Keratinocyte (primary cell): ENCODE measurements around the gene REV1. TPM values are rescaled to one million over a fixed set of nuclear protein-coding genes. Genes with fewer than 3 reads are reported as not detected.
A peak's percentile ranks its signal among the peaks of the same experiment; 100 is the strongest.

Source experiments
- DNase-seq: peaks from one replicate; pipeline ENCODE4 v3.0.0-alpha.2; 2011; ENCODE audit warnings: low read depth, missing footprints, low spot score
- FAIRE-seq: peaks from 2 replicates; lab custom pipeline; 2011; peaks lifted over from hg19 to GRCh38; lab: Jason Lieb, UNC
- H2AFZ ChIP-seq: 2 replicates; pipeline ENCODE4 v1.6.0; 2012; ENCODE audit warnings: low read length, control low read depth, inconsistent platforms; ENCODE audit not compliant: control insufficient read depth
- H3K27ac ChIP-seq: 2 replicates; pipeline ENCODE4 v1.5.1; 2011; ENCODE audit warnings: low read length; ENCODE audit not compliant: control insufficient read depth, insufficient read depth
- H3K27me3 ChIP-seq: 3 replicates; pipeline ENCODE4 v1.6.0; 2011; ENCODE audit warnings: low read length; ENCODE audit not compliant: control insufficient read depth, insufficient read depth; ENCODE audit errors: extremely low read depth
- H3K36me3 ChIP-seq, 2 experiments: 2 replicates in 1 of 2; 3 replicates in 1 of 2; pipeline ENCODE4 v1.5.1; 2011; ENCODE audit warnings: low read length in 2 of 2, mild to moderate bottlenecking in 1 of 2; ENCODE audit not compliant: control insufficient read depth in 2 of 2, insufficient read depth in 2 of 2; ENCODE audit errors: extremely low read depth in 1 of 2
- H3K4me1 ChIP-seq: 3 replicates; pipeline ENCODE4 v1.5.1; 2011; ENCODE audit warnings: low read length; ENCODE audit not compliant: control insufficient read depth, insufficient read depth; ENCODE audit errors: extremely low read depth
- H3K4me2 ChIP-seq: 3 replicates; pipeline ENCODE4 v1.6.0; 2011; ENCODE audit warnings: low read depth, low read length; ENCODE audit not compliant: control insufficient read depth, insufficient read depth; ENCODE audit errors: extremely low read depth
- H3K4me3 ChIP-seq, 3 experiments: fragments of 200-600 bp in 1 of 3; sonication (generic) in 1 of 3; 2 replicates in 2 of 3; 3 replicates in 1 of 3; pipeline ENCODE4 v1.5.1; 2011 to 2016; ENCODE audit warnings: low read length in 3 of 3, mild to moderate bottlenecking in 3 of 3, control low read depth in 2 of 3, inconsistent platforms in 1 of 3, low read depth in 1 of 3, mixed read lengths in 1 of 3, mixed run types in 1 of 3, moderate library complexity in 1 of 3; ENCODE audit not compliant: control insufficient read depth in 2 of 3, insufficient read depth in 2 of 3; ENCODE audit errors: extremely low read depth in 1 of 3
- H3K79me2 ChIP-seq: 2 replicates; pipeline ENCODE4 v1.6.0; 2012; ENCODE audit warnings: low read length; ENCODE audit not compliant: control insufficient read depth, insufficient read depth
- H3K9ac ChIP-seq: 3 replicates; pipeline ENCODE4 v1.6.0; 2011; ENCODE audit warnings: low read length; ENCODE audit not compliant: control insufficient read depth, insufficient read depth; ENCODE audit errors: extremely low read depth
- H3K9me1 ChIP-seq: 3 replicates; pipeline ENCODE4 v1.6.0; 2011; ENCODE audit warnings: low read length; ENCODE audit not compliant: control insufficient read depth, insufficient read depth; ENCODE audit errors: extremely low read depth
- H3K9me3 ChIP-seq: 2 replicates; pipeline ENCODE4 v1.5.1; 2012; ENCODE audit warnings: low read depth, low read length; ENCODE audit not compliant: control insufficient read depth
- H4K20me1 ChIP-seq: 3 replicates; pipeline ENCODE4 v1.6.0; 2011; ENCODE audit warnings: low read length; ENCODE audit not compliant: control insufficient read depth, insufficient read depth; ENCODE audit errors: extremely low read depth
- CTCF ChIP-seq, 3 experiments: IDR thresholded peaks in 1 of 3; conservative IDR thresholded peaks in 1 of 3; optimal IDR thresholded peaks in 1 of 3; 2 replicates in 2 of 3; 3 replicates in 1 of 3; pipeline versions ENCODE3 to v1.5.1; 2011; ENCODE audit warnings: low read length in 3 of 3, mild to moderate bottlenecking in 3 of 3, moderate library complexity in 2 of 3, control low read depth in 1 of 3, inconsistent platforms in 1 of 3; ENCODE audit not compliant: insufficient read depth in 2 of 3; ENCODE audit errors: extremely low read depth in 1 of 3
- EZH2 ChIP-seq: IDR thresholded peaks from one replicate; pipeline ENCODE4 v1.6.1; 2012; ENCODE audit warnings: inconsistent platforms, mild to moderate bottlenecking, low read length, moderate library complexity
- dilution Hi-C: fragments of 300-500 bp; cut with MboI; formaldehyde crosslinking; loops from one replicate; pipeline ENCODE4 v1.7.0; 2020; ENCODE audit warnings: low sequenced_read_pairs; ENCODE audit not compliant: extremely low pct_ligation_motif_present
- polyA plus RNA-seq, 5 experiments: library from polyadenylated mRNA; depleted of rRNA in 3 of 5; stranded (reverse) in 3 of 5; stranded (forward) in 1 of 5; unstranded in 1 of 5; fragments of >200 nt; gene quantifications; 1 replicate in 1 of 5; 2 replicates in 3 of 5; 3 replicates in 1 of 5; pipeline versions ENCODE4 v1.2.1 to v1.2.3, GENCODE V29; 2011 to 2012; ENCODE audit warnings: missing spikeins in 2 of 5, low read depth in 1 of 5, low replicate concordance in 1 of 5

Gene REV1
- polyA plus RNA-seq, 1 donor (not counting 4 experiments of a cell fraction or from before 2014, with no cell fraction given), result 56.4 TPM

- Histone ChIP-seq H3K27me3 (no peaks in the 10 kb centered on the region), H3K4me3 (no peak overlapping the region), H4K20me1 (no peaks in the 10 kb centered on the region), H3K4me2 (no peak overlapping the region), H3K9ac (no peak overlapping the region), H3K27ac (no peak overlapping the region), H2AFZ (no peak overlapping the region), H3K4me1 (no peaks in the 10 kb centered on the region), H3K79me2 (no peaks in the 10 kb centered on the region), H3K9me1 (no peaks in the 10 kb centered on the region), H3K9me3 (no peaks in the 10 kb centered on the region), H3K36me3 (peaks cover 13 to 26% of the 10 kb centered on the region in 2 experiments)
- TF ChIP-seq EZH2 (no peak), CTCF (optimal IDR thresholded peaks at IDR 0.05 in 1 of 3, IDR thresholded peaks at IDR 0.05 in 1 of 3, conservative IDR thresholded peaks at IDR 0.05 in 1 of 3; ENCODE audit: extremely low read depth in 1 of 3, insufficient read depth in 2 of 3, low read length in 3 of 3) (no peak)
- dilution Hi-C loops, result no loop called here
- FAIRE-seq, result no peak
- DNase-seq, result no peak
Measured at GRCh38 chr2:99380376-99381010, 109.3 kb downstream of the REV1 start.

- no peaks in the 10 kb centered on the region for H3K4me1 ChIP-seq
- H3K9me1 ChIP-seq, result no peaks in the 10 kb centered on the region
- no peak overlapping the region for H3K4me3 ChIP-seq
- dilution Hi-C loops, result no loop called here
- H2AFZ ChIP-seq, result no peak overlapping the region
- no peaks in the 10 kb centered on the region for H4K20me1 ChIP-seq
- DNase-seq (no peak), FAIRE-seq (peak; percentile 55)
- H3K4me2 ChIP-seq, result no peak overlapping the region
- TF ChIP-seq CTCF (optimal IDR thresholded peaks at IDR 0.05 in 1 of 3, IDR thresholded peaks at IDR 0.05 in 1 of 3, conservative IDR thresholded peaks at IDR 0.05 in 1 of 3; ENCODE audit: extremely low read depth in 1 of 3, insufficient read depth in 2 of 3, low read length in 3 of 3), result no peak
- TF ChIP-seq EZH2, result no peak
- H3K36me3 ChIP-seq, result peaks cover 16 to 27% of the 10 kb centered on the region in 2 experiments
- H3K9ac ChIP-seq, result no peak overlapping the region
- H3K27me3 ChIP-seq, result no peaks in the 10 kb centered on the region
- no peaks in the 10 kb centered on the region for H3K9me3 ChIP-seq
- no peak overlapping the region for H3K27ac ChIP-seq
- no peaks in the 10 kb centered on the region for H3K79me2 ChIP-seq
Measured at GRCh38 chr2:99377879-99378278, 111.9 kb downstream of the REV1 start.
